Nephron (organoid): ENCODE data around the gene TESMIN.

Source experiments
- H3K27ac Mint-ChIP-seq, 3 experiments: 2 replicates each; pipeline ENCODE4 v1.8.0; 2020; ENCODE audit warnings: mixed read lengths in 3 of 3, mild to moderate bottlenecking in 2 of 3, moderate library complexity in 1 of 3
- H3K27me3 Mint-ChIP-seq: 2 replicates; pipeline ENCODE4 v1.8.0; 2021; ENCODE audit warnings: low read depth, mild to moderate bottlenecking, moderate library complexity, mixed read lengths
- H3K36me3 Mint-ChIP-seq: 2 replicates; pipeline ENCODE4 v1.8.0; 2020; ENCODE audit warnings: low read depth, mixed read lengths
- H3K4me1 Mint-ChIP-seq: 2 replicates; pipeline ENCODE4 v1.8.0; 2020; ENCODE audit warnings: mixed read lengths
- H3K4me3 Mint-ChIP-seq, 3 experiments: 2 replicates each; pipeline ENCODE4 v1.8.0; 2020; ENCODE audit warnings: mild to moderate bottlenecking in 3 of 3, mixed read lengths in 3 of 3, moderate library complexity in 2 of 3
- H3K9me3 Mint-ChIP-seq: 2 replicates; pipeline ENCODE4 v1.8.0; 2020; ENCODE audit warnings: mixed read lengths
- CTCF ChIP-seq, 3 experiments: fragments of 200-600 bp; sonication (generic); IDR thresholded peaks; one replicate each; pipeline ENCODE4 v1.5.0; 2021; ENCODE audit warnings: antibody characterized with exemption in 3 of 3; ENCODE audit not compliant: unreplicated experiment in 3 of 3

Gene TESMIN

GRCh38 chr11:68783216-68783821 is 32.0 kb upstream of the TESMIN start:
- TF ChIP-seq CTCF (IDR thresholded peaks at IDR 0.05; ENCODE audit: unreplicated experiment in 3 of 3) = no peak
- no peaks in the 10 kb centered on the region for H3K27me3 Mint-ChIP-seq
- no peaks in the 10 kb centered on the region for H3K9me3 Mint-ChIP-seq

GRCh38 chr11:68782711-68783110 is 31.4 kb upstream of the TESMIN start:
- no peaks in the 10 kb centered on the region for H3K4me1 Mint-ChIP-seq
- H3K27me3 Mint-ChIP-seq = peaks cover 3% of the 10 kb centered on the region
- H3K27ac Mint-ChIP-seq = no peak overlapping the region
- H3K9me3 Mint-ChIP-seq = no peaks in the 10 kb centered on the region
- H3K4me3 Mint-ChIP-seq = no peak overlapping the region
- H3K36me3 Mint-ChIP-seq = peaks cover 46% of the 10 kb centered on the region
- no peak for TF ChIP-seq CTCF (IDR thresholded peaks at IDR 0.05; ENCODE audit: unreplicated experiment in 3 of 3)

More at GRCh38 chr11:68783216-68783821, 32.0 kb upstream of the TESMIN start:
- H3K36me3 Mint-ChIP-seq = peaks cover 41% of the 10 kb centered on the region
- no peaks in the 10 kb centered on the region for H3K4me1 Mint-ChIP-seq
- H3K4me3 Mint-ChIP-seq = no peak overlapping the region
- H3K27ac Mint-ChIP-seq = no peak overlapping the region

- TF ChIP-seq CTCF (IDR thresholded peaks at IDR 0.05; ENCODE audit: unreplicated experiment in 3 of 3) = no peak
- no peaks in the 10 kb centered on the region for H3K4me1 Mint-ChIP-seq
- H3K36me3 Mint-ChIP-seq = peaks cover 54% of the 10 kb centered on the region
- H3K4me3 Mint-ChIP-seq = no peak overlapping the region
- H3K27me3 Mint-ChIP-seq = peaks cover 3% of the 10 kb centered on the region
- H3K27ac Mint-ChIP-seq = no peak overlapping the region
- no peaks in the 10 kb centered on the region for H3K9me3 Mint-ChIP-seq
Measured at GRCh38 chr11:68780829-68781228, 29.5 kb upstream of the TESMIN start.

- Mint-ChIP-seq H3K36me3 (peaks cover 68% of the 10 kb centered on the region), H3K4me3 (no peak overlapping the region), H3K27me3 (peaks cover 3% of the 10 kb centered on the region), H3K9me3 (no peaks in the 10 kb centered on the region), H3K4me1 (peaks cover 9% of the 10 kb centered on the region), H3K27ac (no peak overlapping the region)
- TF ChIP-seq CTCF (IDR thresholded peaks at IDR 0.05; ENCODE audit: unreplicated experiment in 3 of 3) = no peak
Measured at GRCh38 chr11:68778205-68778604, 26.9 kb upstream of the TESMIN start.

GRCh38 chr11:68776442-68777235 is 25.3 kb upstream of the TESMIN start:
- no peak overlapping the region for H3K4me3 Mint-ChIP-seq
- H3K9me3 Mint-ChIP-seq = no peaks in the 10 kb centered on the region
- no peak for TF ChIP-seq CTCF (IDR thresholded peaks at IDR 0.05; ENCODE audit: unreplicated experiment in 3 of 3)
- H3K4me1 Mint-ChIP-seq = peaks cover 9% of the 10 kb centered on the region
- peaks cover 74% of the 10 kb centered on the region for H3K36me3 Mint-ChIP-seq
- H3K27ac Mint-ChIP-seq = peak overlapping the region in 1 of 3 experiments; percentile 49
- H3K27me3 Mint-ChIP-seq = peaks cover 8% of the 10 kb centered on the region
